Neural crest cell (in vitro differentiated cells): ENCODE measurements around the gene WDR45B. TPM values are rescaled to one million over a fixed set of nuclear protein-coding genes. Genes with fewer than 3 reads are reported as not detected.
A peak's percentile ranks its signal among the peaks of the same experiment; 100 is the strongest.
"Not testable (repeated sequence)": the region's sequence is repeated elsewhere in the genome, so short reads cannot be mapped to it uniquely, and the experiment has no call there.

Experiments used
- DNase-seq: peaks from one replicate; pipeline ENCODE4 v3.0.0; 2021; ENCODE audit warnings: low read depth, mixed read lengths, low spot score
- H3K27ac Mint-ChIP-seq: one replicate; pipeline ENCODE4 v1.8.0; 2021; ENCODE audit warnings: mild to moderate bottlenecking, mixed read lengths; ENCODE audit not compliant: unreplicated experiment
- H3K27me3 Mint-ChIP-seq: 2 replicates; pipeline ENCODE4 v1.8.0; 2021; ENCODE audit warnings: low read depth, mild to moderate bottlenecking, mixed read lengths
- H3K36me3 Mint-ChIP-seq: 2 replicates; pipeline ENCODE4 v1.8.0; 2021; ENCODE audit warnings: low read depth, mild to moderate bottlenecking, mixed read lengths
- H3K4me1 Mint-ChIP-seq: 2 replicates; pipeline ENCODE4 v1.8.0; 2021; ENCODE audit warnings: mixed read lengths
- H3K4me3 Mint-ChIP-seq: one replicate; pipeline ENCODE4 v1.8.0; 2021; ENCODE audit warnings: mild to moderate bottlenecking, mixed read lengths
- H3K9me3 Mint-ChIP-seq: 2 replicates; pipeline ENCODE4 v1.8.0; 2021; ENCODE audit warnings: mixed read lengths
- CTCF ChIP-seq: fragments of 200-600 bp; sonication (generic); conservative IDR thresholded peaks from 2 replicates; pipeline ENCODE4 v1.5.0; 2021; ENCODE audit warnings: antibody characterized with exemption, mild to moderate bottlenecking
- total RNA-seq: library from RNA; stranded (reverse); gene quantifications from 2 replicates; pipeline ENCODE4 v1.2.1, GENCODE V29; 2021

Gene WDR45B
- total RNA-seq, 1 donor from 2014 or later = 57.1 TPM

- no peak for DNase-seq
- peaks cover under 1% of the 10 kb centered on the region for H3K4me1 Mint-ChIP-seq
- no peak overlapping the region for H3K4me3 Mint-ChIP-seq
- no peaks in the 10 kb centered on the region for H3K9me3 Mint-ChIP-seq
- H3K27ac Mint-ChIP-seq = no peak overlapping the region
- H3K36me3 Mint-ChIP-seq = peaks cover 14% of the 10 kb centered on the region
- TF ChIP-seq CTCF = no peak
- H3K27me3 Mint-ChIP-seq = no peaks in the 10 kb centered on the region
Measured at GRCh38 chr17:82587234-82588086, 60.8 kb downstream of the WDR45B start.

- Mint-ChIP-seq H3K27me3 (no peaks in the 10 kb centered on the region), H3K4me3 (peak overlapping the region; percentile 39), H3K4me1 (no peaks in the 10 kb centered on the region), H3K27ac (no peak overlapping the region), H3K9me3 (no peaks in the 10 kb centered on the region), H3K36me3 (peaks cover 14% of the 10 kb centered on the region)
- DNase-seq = no peak
- TF ChIP-seq CTCF = no peak
Measured at GRCh38 chr17:82586576-82587233, 61.5 kb downstream of the WDR45B start.

- DNase-seq, H3K9me3 Mint-ChIP-seq, H3K27me3 Mint-ChIP-seq, H3K27ac Mint-ChIP-seq, H3K4me1 Mint-ChIP-seq: not testable (repeated sequence)
- peaks cover 14% of the 10 kb centered on the region for H3K36me3 Mint-ChIP-seq
- peak overlapping the region; percentile 44 for H3K4me3 Mint-ChIP-seq
Measured at GRCh38 chr17:82585935-82586575, 62.2 kb downstream of the WDR45B start.

- H3K36me3 Mint-ChIP-seq = peaks cover 14% of the 10 kb centered on the region
- TF ChIP-seq CTCF = no peak
- DNase-seq = no peak
- no peaks in the 10 kb centered on the region for H3K9me3 Mint-ChIP-seq
- peak overlapping the region; percentile 49 for H3K4me3 Mint-ChIP-seq
- H3K27me3 Mint-ChIP-seq = no peaks in the 10 kb centered on the region
- no peaks in the 10 kb centered on the region for H3K4me1 Mint-ChIP-seq
- H3K27ac Mint-ChIP-seq = no peak overlapping the region
Measured at GRCh38 chr17:82583720-82584234, 64.5 kb downstream of the WDR45B start.

- peaks cover 21% of the 10 kb centered on the region for H3K36me3 Mint-ChIP-seq
- no peaks in the 10 kb centered on the region for H3K9me3 Mint-ChIP-seq
- no peak for DNase-seq
- TF ChIP-seq CTCF = no peak
- H3K27me3 Mint-ChIP-seq = no peaks in the 10 kb centered on the region
- H3K4me3 Mint-ChIP-seq = no peak overlapping the region
- no peaks in the 10 kb centered on the region for H3K4me1 Mint-ChIP-seq
- H3K27ac Mint-ChIP-seq = no peak overlapping the region
Measured at GRCh38 chr17:82582709-82583108, 65.5 kb downstream of the WDR45B start.
